ENCODE measurements around the gene GTF2IRD1. TPM values are rescaled to one million over a fixed set of nuclear protein-coding genes. Genes with fewer than 3 reads are reported as not detected.
"Not testable (repeated sequence)": the region's sequence is repeated elsewhere in the genome, so short reads cannot be mapped to it uniquely, and the experiment has no call there.

Gene GTF2IRD1
- total RNA-seq, 1 donor from 2014 or later = 48.7 TPM

DNA sequence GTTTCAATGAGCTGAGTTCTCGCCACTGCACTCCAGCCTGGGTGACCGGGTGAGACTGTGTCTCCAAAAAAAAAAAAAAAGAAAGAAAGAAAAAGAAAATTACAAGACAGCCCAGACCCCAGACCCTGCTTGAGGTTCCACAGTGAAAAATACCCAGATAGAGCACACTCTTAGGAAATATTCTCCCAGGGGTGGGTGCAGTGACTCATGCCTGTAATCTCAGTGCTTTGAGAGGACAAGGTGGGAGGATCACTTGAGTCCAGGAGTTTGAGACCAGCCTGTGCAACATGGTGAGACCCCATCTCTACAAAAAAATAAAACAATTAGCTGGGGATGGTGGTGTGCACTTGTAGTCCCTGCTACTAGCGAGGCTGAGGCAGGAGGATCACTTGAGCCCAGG lies 41.1 kb upstream of the GTF2IRD1 start:
- Mint-ChIP-seq H3K27ac (ENCODE audit: unreplicated experiment) (no peak overlapping the region), H3K4me1 (ENCODE audit: unreplicated experiment) (peaks cover 4% of the 10 kb centered on the region), H3K36me3 (ENCODE audit: unreplicated experiment) (no peaks in the 10 kb centered on the region), H3K9me3 (ENCODE audit: unreplicated experiment) (no peaks in the 10 kb centered on the region), H3K27me3 (ENCODE audit: unreplicated experiment) (no peaks in the 10 kb centered on the region), H3K4me3 (ENCODE audit: unreplicated experiment) (no peak overlapping the region)
- DNase-seq (ENCODE audit: extremely low spot score, unreplicated experiment) = no peak
- TF ChIP-seq, protein P1, sequence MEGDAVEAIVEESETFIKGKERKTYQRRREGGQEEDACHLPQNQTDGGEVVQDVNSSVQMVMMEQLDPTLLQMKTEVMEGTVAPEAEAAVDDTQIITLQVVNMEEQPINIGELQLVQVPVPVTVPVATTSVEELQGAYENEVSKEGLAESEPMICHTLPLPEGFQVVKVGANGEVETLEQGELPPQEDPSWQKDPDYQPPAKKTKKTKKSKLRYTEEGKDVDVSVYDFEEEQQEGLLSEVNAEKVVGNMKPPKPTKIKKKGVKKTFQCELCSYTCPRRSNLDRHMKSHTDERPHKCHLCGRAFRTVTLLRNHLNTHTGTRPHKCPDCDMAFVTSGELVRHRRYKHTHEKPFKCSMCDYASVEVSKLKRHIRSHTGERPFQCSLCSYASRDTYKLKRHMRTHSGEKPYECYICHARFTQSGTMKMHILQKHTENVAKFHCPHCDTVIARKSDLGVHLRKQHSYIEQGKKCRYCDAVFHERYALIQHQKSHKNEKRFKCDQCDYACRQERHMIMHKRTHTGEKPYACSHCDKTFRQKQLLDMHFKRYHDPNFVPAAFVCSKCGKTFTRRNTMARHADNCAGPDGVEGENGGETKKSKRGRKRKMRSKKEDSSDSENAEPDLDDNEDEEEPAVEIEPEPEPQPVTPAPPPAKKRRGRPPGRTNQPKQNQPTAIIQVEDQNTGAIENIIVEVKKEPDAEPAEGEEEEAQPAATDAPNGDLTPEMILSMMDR (IDR thresholded peaks at IDR 0.05) = no peak

DNA sequence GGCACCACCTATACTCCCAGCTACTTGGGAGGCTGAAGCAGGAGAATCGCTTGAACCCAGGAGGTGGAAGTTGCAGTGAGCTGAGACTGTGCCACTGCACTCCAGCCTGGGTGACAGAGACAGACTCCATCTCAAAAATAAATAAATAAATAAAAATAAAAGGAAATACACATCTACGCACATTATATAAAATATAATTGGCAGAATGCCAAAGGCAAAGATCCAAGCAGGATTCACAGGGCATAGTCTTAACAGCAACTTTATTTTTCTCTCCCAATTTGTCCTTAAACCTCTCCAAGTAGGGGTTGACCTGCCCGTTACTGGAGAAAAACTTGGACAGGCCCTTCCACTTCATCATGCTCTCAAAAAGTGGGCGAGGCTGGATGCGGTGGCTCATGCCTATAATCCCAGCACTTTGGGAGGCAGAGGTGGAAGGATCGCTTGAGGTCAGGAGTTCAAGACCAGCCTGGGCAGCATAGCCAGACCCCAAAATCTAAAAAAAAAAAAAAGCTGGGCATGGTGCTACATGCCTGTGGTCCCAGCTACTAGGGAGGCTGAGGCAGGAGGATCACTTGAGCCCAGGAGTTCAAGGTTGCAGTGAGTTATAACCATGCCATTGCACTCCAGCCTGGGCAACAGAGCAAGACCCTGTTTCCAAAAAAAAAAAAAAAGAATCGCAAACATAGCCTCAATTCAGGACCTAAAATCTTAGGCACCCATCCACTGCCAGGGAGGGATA lies 38.9 kb upstream of the GTF2IRD1 start:
- H3K9me3 Mint-ChIP-seq (ENCODE audit: unreplicated experiment); H3K27me3 Mint-ChIP-seq (ENCODE audit: unreplicated experiment); H3K4me1 Mint-ChIP-seq (ENCODE audit: unreplicated experiment); H3K4me3 Mint-ChIP-seq (ENCODE audit: unreplicated experiment); H3K27ac Mint-ChIP-seq (ENCODE audit: unreplicated experiment); H3K36me3 Mint-ChIP-seq (ENCODE audit: unreplicated experiment); DNase-seq (ENCODE audit: extremely low spot score, unreplicated experiment): not testable (repeated sequence)

DNA sequence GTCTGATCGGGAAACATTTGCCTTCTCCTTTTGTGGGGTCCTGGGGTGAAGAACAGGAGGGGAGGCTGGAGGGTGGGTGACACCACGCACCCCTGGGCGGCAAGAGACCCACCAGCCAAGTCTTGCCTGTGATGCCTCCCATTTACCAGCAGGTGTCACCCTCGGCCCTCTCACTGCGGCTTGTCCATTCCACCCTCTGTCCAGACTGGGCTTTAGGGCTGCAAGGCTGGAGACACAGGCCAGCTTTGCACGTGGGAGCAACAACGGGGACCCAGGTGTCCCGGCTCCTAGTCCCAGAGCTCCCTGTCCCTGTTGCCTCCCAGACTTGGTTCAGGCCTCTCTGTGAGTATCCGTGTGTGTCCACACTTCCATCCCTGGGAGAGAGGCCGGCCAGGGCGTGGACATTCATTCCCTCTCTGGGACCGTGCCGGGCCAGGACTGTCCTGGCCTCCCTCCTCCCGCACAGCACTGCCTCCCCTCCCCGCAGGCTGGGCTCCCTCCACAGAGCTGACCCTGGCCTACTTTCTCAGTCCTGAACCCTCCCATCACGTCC lies 36.2 kb upstream of the GTF2IRD1 start:
- Mint-ChIP-seq H3K9me3 (ENCODE audit: unreplicated experiment) (no peaks in the 10 kb centered on the region), H3K27ac (ENCODE audit: unreplicated experiment) (no peak overlapping the region), H3K27me3 (ENCODE audit: unreplicated experiment) (no peaks in the 10 kb centered on the region), H3K4me1 (ENCODE audit: unreplicated experiment) (peaks cover 4% of the 10 kb centered on the region), H3K36me3 (ENCODE audit: unreplicated experiment) (no peaks in the 10 kb centered on the region), H3K4me3 (ENCODE audit: unreplicated experiment) (no peak overlapping the region)
- DNase-seq (ENCODE audit: extremely low spot score, unreplicated experiment) = peak; percentile 90
- TF ChIP-seq, protein P1 (IDR thresholded peaks at IDR 0.05) = peak; percentile 96

DNA sequence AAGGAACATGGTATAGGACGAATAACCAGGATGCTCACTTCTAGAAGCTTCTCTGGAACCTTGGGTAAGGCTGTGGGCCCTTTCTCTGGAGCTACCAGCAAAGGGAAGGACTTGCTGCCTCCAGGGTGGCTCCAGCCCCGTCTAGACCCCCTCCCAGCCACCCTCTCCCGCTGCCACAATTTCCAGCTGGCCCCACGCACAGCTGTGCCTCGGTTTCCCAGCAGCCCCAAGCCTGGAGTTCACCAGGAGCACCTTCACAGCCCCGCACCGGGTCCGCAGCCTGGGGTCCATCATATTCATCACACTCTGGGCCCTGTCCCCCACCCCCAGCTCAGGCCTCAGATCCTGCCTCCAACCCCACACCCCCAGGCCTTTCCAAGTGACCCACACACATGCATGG lies 35.6 kb upstream of the GTF2IRD1 start:
- no peak for DNase-seq (ENCODE audit: extremely low spot score, unreplicated experiment)
- H3K9me3 Mint-ChIP-seq (ENCODE audit: unreplicated experiment) = no peaks in the 10 kb centered on the region
- TF ChIP-seq, protein P1 (IDR thresholded peaks at IDR 0.05) = no peak
- no peaks in the 10 kb centered on the region for H3K36me3 Mint-ChIP-seq (ENCODE audit: unreplicated experiment)
- H3K27me3 Mint-ChIP-seq (ENCODE audit: unreplicated experiment) = no peaks in the 10 kb centered on the region
- H3K4me3 Mint-ChIP-seq (ENCODE audit: unreplicated experiment) = no peak overlapping the region
- peaks cover 4% of the 10 kb centered on the region for H3K4me1 Mint-ChIP-seq (ENCODE audit: unreplicated experiment)
- no peak overlapping the region for H3K27ac Mint-ChIP-seq (ENCODE audit: unreplicated experiment)

DNA sequence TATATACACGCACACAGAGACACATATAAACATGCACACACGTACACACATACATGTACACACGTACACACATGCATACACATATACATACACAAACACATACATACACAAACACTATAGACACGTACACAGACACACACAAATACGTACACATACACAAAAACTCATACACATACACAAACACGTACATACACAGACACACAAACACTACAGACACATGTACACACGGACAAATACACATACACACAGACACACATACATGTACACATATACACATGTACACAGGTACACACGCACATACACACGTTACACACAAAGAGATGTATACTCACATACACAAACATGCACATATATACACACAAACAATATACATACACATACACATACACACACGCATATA lies 35.2 kb upstream of the GTF2IRD1 start:
- TF ChIP-seq, protein P1 (IDR thresholded peaks at IDR 0.05) = no peak
- Mint-ChIP-seq H3K4me3 (ENCODE audit: unreplicated experiment) (no peak overlapping the region), H3K4me1 (ENCODE audit: unreplicated experiment) (peaks cover 4% of the 10 kb centered on the region), H3K27ac (ENCODE audit: unreplicated experiment) (no peak overlapping the region), H3K36me3 (ENCODE audit: unreplicated experiment) (no peaks in the 10 kb centered on the region), H3K27me3 (ENCODE audit: unreplicated experiment) (no peaks in the 10 kb centered on the region), H3K9me3 (ENCODE audit: unreplicated experiment) (no peaks in the 10 kb centered on the region)
- DNase-seq (ENCODE audit: extremely low spot score, unreplicated experiment) = no peak

DNA sequence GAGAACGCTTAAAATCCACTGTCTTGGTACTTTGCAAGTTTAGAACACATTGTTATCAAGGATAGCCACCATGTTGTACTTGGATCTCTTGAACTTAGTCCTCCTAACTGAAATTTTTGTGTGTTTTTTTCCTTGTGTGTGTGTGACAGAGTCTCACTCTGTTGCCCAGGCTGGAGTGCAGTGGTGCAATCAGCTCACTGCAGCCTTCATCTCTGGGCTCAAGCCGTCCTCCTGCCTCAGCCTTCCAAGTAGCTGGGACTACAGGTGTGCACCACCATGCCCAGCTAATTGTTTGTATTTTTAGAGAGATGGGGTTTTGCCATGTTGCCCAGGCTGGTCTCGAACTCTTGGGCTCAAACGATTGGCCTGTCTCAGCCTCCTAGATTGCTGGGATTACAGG lies 34.5 kb upstream of the GTF2IRD1 start:
- H3K9me3 Mint-ChIP-seq (ENCODE audit: unreplicated experiment); H3K4me1 Mint-ChIP-seq (ENCODE audit: unreplicated experiment); H3K27me3 Mint-ChIP-seq (ENCODE audit: unreplicated experiment); H3K4me3 Mint-ChIP-seq (ENCODE audit: unreplicated experiment); H3K36me3 Mint-ChIP-seq (ENCODE audit: unreplicated experiment); H3K27ac Mint-ChIP-seq (ENCODE audit: unreplicated experiment); DNase-seq (ENCODE audit: extremely low spot score, unreplicated experiment): not testable (repeated sequence)

All from osteocyte (in vitro differentiated cells).